ENCODE measurements around the gene PFKL. TPM values are rescaled to one million over a fixed set of nuclear protein-coding genes. Genes with fewer than 3 reads are reported as not detected.

PFKL gene
- polyA plus RNA-seq, 1 experiment: 44.3 TPM

DNA sequence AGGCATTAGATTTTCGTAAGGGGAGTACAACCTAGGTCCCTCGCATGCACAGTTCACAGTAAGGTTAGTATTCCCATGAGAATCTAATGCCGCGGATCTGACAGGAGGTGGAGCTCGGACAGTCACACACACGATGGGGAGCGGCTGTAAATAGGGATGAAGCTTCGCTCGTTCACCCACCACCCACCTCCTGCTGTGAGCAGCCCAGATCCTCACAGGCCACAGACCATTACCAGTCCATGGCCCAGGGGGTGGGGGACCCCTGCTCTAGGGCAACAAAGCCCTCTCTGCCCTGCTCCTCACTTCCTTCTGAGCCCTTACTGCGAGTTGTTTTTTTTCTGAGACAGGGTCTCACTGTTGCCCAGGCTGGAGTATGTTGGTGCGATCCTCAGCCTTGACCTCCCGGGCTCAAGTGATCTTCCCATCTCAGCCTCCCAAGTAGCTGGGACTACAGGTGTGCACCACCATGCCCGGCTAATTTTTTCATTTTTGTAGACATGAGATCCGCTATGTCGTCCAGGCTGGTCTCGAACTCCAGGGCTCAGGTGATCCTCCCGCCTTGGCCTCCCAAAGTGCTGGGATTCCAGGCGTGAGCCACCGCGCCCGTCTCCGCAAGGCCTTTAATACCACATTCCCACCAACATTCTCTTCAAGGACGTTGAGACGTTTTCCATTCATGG is 74.9 kb downstream of the PFKL start:
- Histone ChIP-seq H3K9me3 (ENCODE audit: control insufficient read depth, insufficient read depth, low read length) (peaks cover 51% of the 10 kb centered on the region), H3K27me3 (ENCODE audit: control insufficient read depth, insufficient read depth, low read length) (no peaks in the 10 kb centered on the region), H3K27ac (ENCODE audit: low read depth, low read length) (no peak overlapping the region), H3K4me3 (ENCODE audit: low read depth, low read length) (no peak overlapping the region)
- POLR2A ChIA-PET: interaction anchor here (0.6 kb wide), 1 partner anchor 16 kb away, joined by 5 read pairs; no protein-coding TSS in a partner anchor
- no peak for TF ChIP-seq CTCF (IDR thresholded peaks at IDR 0.05; ENCODE audit: low read depth, low read length)
- CTCF ChIA-PET: no interaction called here
- no peak for DNase-seq (ENCODE audit: low read depth, low spot score)

DNA sequence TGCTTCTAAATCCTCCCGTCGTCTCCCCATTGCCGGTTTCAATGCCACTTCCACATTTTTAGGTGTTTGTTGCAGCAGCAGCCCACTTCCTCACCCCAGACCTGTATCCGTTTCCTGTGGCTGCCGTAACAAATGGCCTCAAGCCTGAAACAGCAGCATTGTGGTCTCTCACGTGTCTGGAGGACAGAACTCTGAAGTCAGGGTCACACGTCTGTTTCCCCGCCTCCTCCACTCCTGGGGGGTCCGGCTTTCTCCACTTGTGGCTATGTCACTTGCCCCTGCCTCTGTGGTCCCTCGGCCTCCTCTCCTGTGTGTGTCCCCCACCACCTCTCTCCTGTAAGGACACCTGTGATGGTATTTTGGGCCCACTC is 75.4 kb downstream of the PFKL start:
- no peak for DNase-seq (ENCODE audit: low read depth, low spot score)
- H3K9me3 ChIP-seq (ENCODE audit: control insufficient read depth, insufficient read depth, low read length): peaks cover 52% of the 10 kb centered on the region
- no peak overlapping the region for H3K27ac ChIP-seq (ENCODE audit: low read depth, low read length)
- ChIA-PET POLR2A (no interaction called here), CTCF (no interaction called here)
- no peaks in the 10 kb centered on the region for H3K27me3 ChIP-seq (ENCODE audit: control insufficient read depth, insufficient read depth, low read length)
- no peak overlapping the region for H3K4me3 ChIP-seq (ENCODE audit: low read depth, low read length)
- no peak for TF ChIP-seq CTCF (IDR thresholded peaks at IDR 0.05; ENCODE audit: low read depth, low read length)

DNA sequence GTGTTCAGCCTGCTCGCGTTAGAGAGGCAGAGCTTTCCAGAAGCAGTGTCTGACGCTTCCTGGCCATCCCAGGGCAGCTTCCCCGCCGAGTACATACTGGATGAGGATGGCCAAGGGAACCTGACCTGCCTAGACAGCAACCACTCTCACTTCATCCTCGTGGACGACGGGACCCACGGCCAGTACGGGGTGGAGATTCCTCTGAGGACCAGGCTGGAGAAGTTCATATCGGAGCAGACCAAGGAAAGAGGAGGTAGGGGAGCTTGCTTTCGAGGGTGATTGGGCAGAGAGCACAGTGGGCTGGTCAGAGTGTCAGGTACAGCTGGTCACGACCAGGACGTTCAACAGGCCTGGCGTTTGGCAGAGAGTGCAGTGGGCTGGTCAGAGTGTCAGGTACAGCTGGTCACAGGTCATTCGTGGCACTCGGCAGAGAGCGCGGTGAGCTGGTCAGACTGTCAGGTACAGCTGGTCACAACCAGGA is 75.9 kb downstream of the PFKL start:
- H3K9me3 ChIP-seq (ENCODE audit: control insufficient read depth, insufficient read depth, low read length): peaks cover 52% of the 10 kb centered on the region
- no peak overlapping the region for H3K4me3 ChIP-seq (ENCODE audit: low read depth, low read length)
- TF ChIP-seq CTCF (IDR thresholded peaks at IDR 0.05; ENCODE audit: low read depth, low read length): no peak
- H3K27me3 ChIP-seq (ENCODE audit: control insufficient read depth, insufficient read depth, low read length): no peaks in the 10 kb centered on the region
- ChIA-PET POLR2A (no interaction called here), CTCF (no interaction called here)
- no peak for DNase-seq (ENCODE audit: low read depth, low spot score)
- H3K27ac ChIP-seq (ENCODE audit: low read depth, low read length): no peak overlapping the region

DNA sequence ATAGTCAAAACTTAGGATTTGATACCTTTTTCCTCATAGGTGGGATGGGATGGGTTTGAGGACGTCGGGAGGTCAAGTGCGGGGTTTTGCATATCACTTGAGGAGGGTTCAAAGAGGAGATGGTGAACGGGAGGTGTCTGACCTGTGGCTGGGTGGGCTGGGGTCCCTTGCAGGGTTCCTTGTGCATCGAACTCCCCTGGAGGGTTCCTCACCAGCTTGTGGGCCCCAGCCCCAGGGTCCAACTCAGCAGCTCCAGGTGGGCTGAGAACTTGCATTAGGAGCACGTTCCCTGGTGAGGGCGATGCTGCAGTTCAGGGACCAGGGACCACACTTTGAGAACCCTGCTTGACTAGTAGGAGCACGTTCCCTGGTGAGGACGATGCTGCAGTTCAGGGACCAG is 76.8 kb downstream of the PFKL start:
- DNase-seq (ENCODE audit: low read depth, low spot score): no peak
- Histone ChIP-seq H3K27me3 (ENCODE audit: control insufficient read depth, insufficient read depth, low read length) (no peaks in the 10 kb centered on the region), H3K27ac (ENCODE audit: low read depth, low read length) (no peak overlapping the region), H3K4me3 (ENCODE audit: low read depth, low read length) (no peak overlapping the region), H3K9me3 (ENCODE audit: control insufficient read depth, insufficient read depth, low read length) (peaks cover 53% of the 10 kb centered on the region)
- POLR2A ChIA-PET: no interaction called here
- no peak for TF ChIP-seq CTCF (IDR thresholded peaks at IDR 0.05; ENCODE audit: low read depth, low read length)
- CTCF ChIA-PET: no interaction called here

Other genes with a start within 250 kb of the PFKL start
- gene PWP2, start 192.7 kb upstream of the PFKL start, polyA plus RNA-seq (2011; rRNA removed): 12.1 and 12.9 TPM in 2 replicates
- 52.6 and 54.0 TPM in 2 replicates for gene GATD3, start 166.4 kb upstream of the PFKL start, polyA plus RNA-seq (2011; rRNA removed)
- gene ICOSLG, start 59.1 kb upstream of the PFKL start, polyA plus RNA-seq (2011; rRNA removed): 0.06 TPM in 1 of 2 replicates, not detected in the other
- gene DNMT3L, start 38.2 kb upstream of the PFKL start, polyA plus RNA-seq (2011; rRNA removed): not detected in 2 replicates
- gene AIRE, start 14.2 kb upstream of the PFKL start, polyA plus RNA-seq (2011; rRNA removed): not detected in 2 replicates
- gene CFAP410, start 39.3 kb downstream of the PFKL start, polyA plus RNA-seq (2011; rRNA removed): 3.7 and 7.1 TPM in 2 replicates
- gene TRPM2, start 53.6 kb downstream of the PFKL start, polyA plus RNA-seq (2011; rRNA removed): not detected in 2 replicates
- gene LRRC3, start 155.5 kb downstream of the PFKL start, polyA plus RNA-seq (2011; rRNA removed): 0.10 and 0.14 TPM in 2 replicates
- gene KRTAP10-1, start 240.1 kb downstream of the PFKL start, polyA plus RNA-seq (2011; rRNA removed): not detected in 2 replicates